Measurements from ENCODE around the gene GNB4. TPM values are rescaled to one million over a fixed set of nuclear protein-coding genes. Genes with fewer than 3 reads are reported as not detected.

The GNB4 gene
- total RNA-seq, 1 donor from 2014 or later, result 37.3 TPM

- Mint-ChIP-seq H3K9me3 (peaks cover 5% of the 10 kb centered on the region), H3K36me3 (ENCODE audit: low read depth) (no peaks in the 10 kb centered on the region), H3K4me3 (no peak overlapping the region), H3K4me1 (peaks cover 11% of the 10 kb centered on the region), H3K27me3 (ENCODE audit: low read depth) (no peaks in the 10 kb centered on the region), H3K27ac (ENCODE audit: unreplicated experiment) (no peak overlapping the region)
- DNase-seq (ENCODE audit: low read depth, low spot score), result no peak
- no peak for TF ChIP-seq CTCF (conservative IDR thresholded peaks at IDR 0.05)
Measured at GRCh38 chr3:179482857-179483256, 31.6 kb upstream of the GNB4 start.

- Mint-ChIP-seq H3K4me3 (no peak overlapping the region), H3K36me3 (ENCODE audit: low read depth) (no peaks in the 10 kb centered on the region)
- no peak for TF ChIP-seq CTCF (conservative IDR thresholded peaks at IDR 0.05)
Measured at GRCh38 chr3:179476215-179476614, 24.9 kb upstream of the GNB4 start.

GRCh38 chr3:179474480-179474879 is 23.2 kb upstream of the GNB4 start:
- Mint-ChIP-seq H3K36me3 (ENCODE audit: low read depth) (no peaks in the 10 kb centered on the region), H3K4me1 (no peaks in the 10 kb centered on the region), H3K4me3 (no peak overlapping the region), H3K27ac (ENCODE audit: unreplicated experiment) (no peak overlapping the region), H3K27me3 (ENCODE audit: low read depth) (no peaks in the 10 kb centered on the region), H3K9me3 (no peaks in the 10 kb centered on the region)
- DNase-seq (ENCODE audit: low read depth, low spot score), result no peak
- no peak for TF ChIP-seq CTCF (conservative IDR thresholded peaks at IDR 0.05)

More at GRCh38 chr3:179476215-179476614, 24.9 kb upstream of the GNB4 start:
- DNase-seq (ENCODE audit: low read depth, low spot score), result no peak
- H3K27me3 Mint-ChIP-seq (ENCODE audit: low read depth), result no peaks in the 10 kb centered on the region
- no peaks in the 10 kb centered on the region for H3K4me1 Mint-ChIP-seq
- peaks cover 5% of the 10 kb centered on the region for H3K9me3 Mint-ChIP-seq
- no peak overlapping the region for H3K27ac Mint-ChIP-seq (ENCODE audit: unreplicated experiment)

- Mint-ChIP-seq H3K36me3 (ENCODE audit: low read depth) (no peaks in the 10 kb centered on the region), H3K27me3 (ENCODE audit: low read depth) (no peaks in the 10 kb centered on the region), H3K4me1 (no peaks in the 10 kb centered on the region), H3K4me3 (no peak overlapping the region), H3K27ac (ENCODE audit: unreplicated experiment) (no peak overlapping the region), H3K9me3 (no peaks in the 10 kb centered on the region)
- TF ChIP-seq CTCF (conservative IDR thresholded peaks at IDR 0.05), result no peak
- DNase-seq (ENCODE audit: low read depth, low spot score), result no peak
Measured at GRCh38 chr3:179473565-179473964, 22.3 kb upstream of the GNB4 start.

- Mint-ChIP-seq H3K27ac (ENCODE audit: unreplicated experiment) (no peak overlapping the region), H3K4me3 (no peak overlapping the region)
- TF ChIP-seq CTCF (conservative IDR thresholded peaks at IDR 0.05), result no peak
Measured at GRCh38 chr3:179464323-179465092, 13.2 kb upstream of the GNB4 start.

More at GRCh38 chr3:179464323-179465092, 13.2 kb upstream of the GNB4 start:
- Mint-ChIP-seq H3K9me3 (no peaks in the 10 kb centered on the region), H3K36me3 (ENCODE audit: low read depth) (no peaks in the 10 kb centered on the region), H3K27me3 (ENCODE audit: low read depth) (peaks cover 2% of the 10 kb centered on the region), H3K4me1 (peaks cover 4% of the 10 kb centered on the region)
- no peak for DNase-seq (ENCODE audit: low read depth, low spot score)
